A549 (cell line): ENCODE data around the gene DNASE1L2. TPM values are rescaled to one million over a fixed set of nuclear protein-coding genes. Genes with fewer than 3 reads are reported as not detected.

Experiments used
- ATAC-seq, 2 experiments: fragments of 200-7000 bp in 1 of 2; fragments of >200 bp in 1 of 2; cut with Nextera tagmentation in 1 of 2; cut with Tn5 transposase in 1 of 2; 3 replicates each; pipeline versions ENCODE4 v1.8.0 to v1.9.1; 2018 to 2020; ENCODE audit warnings: mild to moderate bottlenecking in 1 of 2, moderate library complexity in 1 of 2
- CTCF ChIA-PET: fragments of 300-600 bp; sonication (Branson Sonifier 250); formaldehyde crosslinking; extraction: SDS; loops from one replicate; lab custom pipeline; 2021; ENCODE audit warnings: antibody characterized with exemption, inconsistent platforms; lab: Yijun Ruan, JAX
- POLR2A ChIA-PET: fragments of 350-600 bp; formaldehyde crosslinking; extraction: SDS; loops from one replicate; lab custom pipeline; 2021; ENCODE audit warnings: antibody characterized with exemption, inconsistent platforms; lab: Yijun Ruan, JAX
- DNase-seq, 2 experiments: peaks; one replicate each; pipeline versions ENCODE4 v3.0.0 to v3.0.0-alpha.2; 2011 to 2016; ENCODE audit warnings: low read depth in 1 of 2, low spot score in 1 of 2
- FAIRE-seq: peaks from 2 replicates; lab custom pipeline; 2011; peaks lifted over from hg19 to GRCh38; lab: Jason Lieb, UNC
- H3K27ac ChIP-seq, 2 experiments: fragments of >200 bp; sonication (Bioruptor Twin); formaldehyde crosslinking; 3 replicates each; pipeline ENCODE4 v1.5.1; 2016 to 2017
- H3K4me1 ChIP-seq: fragments of >200 bp; sonication (Bioruptor Twin); formaldehyde crosslinking; 3 replicates; pipeline ENCODE4 v1.6.1; 2016
- H3K4me2 ChIP-seq: fragments of >200 bp; sonication (Bioruptor Twin); formaldehyde crosslinking; 3 replicates; pipeline ENCODE4 v1.6.1; 2016
- H3K4me3 ChIP-seq: fragments of >200 bp; sonication (Bioruptor Twin); formaldehyde crosslinking; 3 replicates; pipeline ENCODE4 v1.5.1; 2016
- H3K9me3 ChIP-seq: fragments of >200 bp; sonication (Bioruptor Twin); formaldehyde crosslinking; 3 replicates; pipeline ENCODE4 v1.6.1; 2016
- BHLHE40 ChIP-seq: IDR thresholded peaks from 2 replicates; pipeline ENCODE4 v1.6.1; 2012; ENCODE audit warnings: low read depth, low read length, inconsistent platforms
- EHMT2 ChIP-seq: fragments of 200-600 bp; sonication (generic); IDR thresholded peaks from 2 replicates; pipeline ENCODE4 v1.6.1; 2016; ENCODE audit warnings: antibody characterized with exemption, low read depth, mild to moderate bottlenecking, moderate library complexity
- FOSB ChIP-seq: fragments of 250-450 bp; sonication (Bioruptor Pico); IDR thresholded peaks from 2 replicates; pipeline ENCODE4 v1.5.0; 2020; ENCODE audit warnings: mild to moderate bottlenecking, moderate library complexity
- HEYL ChIP-seq: fragments of 250-450 bp; sonication (Bioruptor Pico); IDR thresholded peaks from 2 replicates; pipeline ENCODE4 v1.8.0; 2021; ENCODE audit warnings: mild to moderate bottlenecking, moderate library complexity
- KDM5A ChIP-seq: fragments of 200-600 bp; sonication (generic); IDR thresholded peaks from 2 replicates; pipeline ENCODE4 v1.6.1; 2016; ENCODE audit warnings: antibody characterized with exemption, mild to moderate bottlenecking
- NR3C1 ChIP-seq: fragments of >200 bp; sonication (Bioruptor Twin); formaldehyde crosslinking; IDR thresholded peaks from 3 replicates; pipeline ENCODE4 v1.6.1; 2017
- POLR2AphosphoS2 ChIP-seq: conservative IDR thresholded peaks from 2 replicates; pipeline ENCODE4 v1.6.1; 2012; ENCODE audit warnings: low read length, improper control_type of control experiment, inconsistent platforms
- RAD21 ChIP-seq, 2 experiments: fragments of >200 bp in 1 of 2; sonication (Bioruptor Twin) in 1 of 2; formaldehyde crosslinking in 1 of 2; IDR thresholded peaks in 1 of 2; conservative IDR thresholded peaks in 1 of 2; 2 replicates in 1 of 2; 3 replicates in 1 of 2; pipeline ENCODE4 v1.6.1; 2012 to 2018; ENCODE audit warnings: inconsistent platforms in 1 of 2
- RARB ChIP-seq: fragments of 250-450 bp; sonication (Bioruptor Pico); IDR thresholded peaks from 2 replicates; pipeline ENCODE4 v1.8.0; 2021; ENCODE audit warnings: mild to moderate bottlenecking, moderate library complexity
- TP53 ChIP-seq: fragments of 250-450 bp; sonication (Bioruptor Pico); IDR thresholded peaks from 2 replicates; pipeline ENCODE4 v1.5.0; 2021; ENCODE audit warnings: mild to moderate bottlenecking, moderate library complexity
- ZSCAN20 ChIP-seq: fragments of 250-450 bp; sonication (Bioruptor Pico); IDR thresholded peaks from 2 replicates; pipeline ENCODE4 v1.8.0; 2022; ENCODE audit warnings: mild to moderate bottlenecking, moderate library complexity
- WGBS: methylation state at CpG from one replicate; pipeline ENCODE4 v1.1.6; 2017; ENCODE audit errors: missing lambda C conversion rate; 5-methylcytosine and 5-hydroxymethylcytosine counted together
- polyA plus RNA-seq, 4 experiments: library from polyadenylated mRNA; depleted of rRNA in 3 of 4; stranded (reverse); fragments of >200 nt; fragmentation: RNase III in 1 of 4; extraction: RNeasy Plus Mini Kit Qiagen cat#74134 plus additional on column Dnase treatment in 1 of 4; gene quantifications; 2 replicates in 3 of 4; 3 replicates in 1 of 4; pipeline ENCODE4 v1.2.3, GENCODE V29; 2011 to 2017
- TF ChIP-seq, protein P1 (sequence below): fragments of 200-600 bp; sonication (generic); IDR thresholded peaks from 2 replicates; pipeline ENCODE4 v1.6.1; 2016; ENCODE audit warnings: antibody characterized with exemption, mild to moderate bottlenecking, moderate library complexity
- TF ChIP-seq, protein P2 (sequence below): fragments of 250-450 bp; sonication (Bioruptor Pico); IDR thresholded peaks from 2 replicates; pipeline ENCODE4 v1.5.0; 2021; ENCODE audit warnings: mild to moderate bottlenecking, moderate library complexity, borderline replicate concordance
- TF ChIP-seq, protein P3 (sequence below): fragments of >200 bp; sonication (Bioruptor Twin); formaldehyde crosslinking; IDR thresholded peaks from 2 replicates; pipeline ENCODE4 v1.6.1; 2016
- TF ChIP-seq, protein P4 (sequence below): fragments of >200 bp; sonication (Bioruptor Twin); formaldehyde crosslinking; IDR thresholded peaks from 3 replicates; pipeline ENCODE4 v1.5.1; 2016
- TF ChIP-seq, protein P5 (sequence below): IDR thresholded peaks from 2 replicates; pipeline ENCODE4 v1.6.1; 2012

The DNASE1L2 gene
- polyA plus RNA-seq, 2 of the 4 experiments (the other 2 are of a cell fraction) = 0.36 to 1.2 TPM

DNA sequence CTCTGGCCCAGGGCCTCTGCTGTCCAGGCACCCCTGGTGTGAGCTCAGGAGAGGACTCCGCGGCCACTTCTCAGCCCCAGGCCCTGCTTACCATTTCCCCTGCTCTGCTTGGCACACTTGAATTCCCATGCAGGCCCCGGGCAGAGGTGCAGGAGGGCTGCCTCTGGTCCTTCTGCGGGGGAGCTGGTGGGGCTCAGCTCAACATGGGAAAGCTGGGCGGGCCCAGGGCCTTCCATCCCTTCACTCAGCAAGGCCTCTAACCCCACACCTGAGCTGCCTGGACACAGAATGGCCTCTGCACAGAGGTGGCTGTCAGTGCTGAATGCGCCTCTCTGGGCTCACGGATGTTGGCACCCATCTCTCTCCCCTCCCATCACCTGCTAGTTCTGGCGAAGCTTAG lies 44.2 kb downstream of the DNASE1L2 start:
- Histone ChIP-seq H3K27ac (no peak overlapping the region), H3K9me3 (no peaks in the 10 kb centered on the region), H3K4me1 (no peaks in the 10 kb centered on the region), H3K4me3 (no peak overlapping the region), H3K4me2 (no peak overlapping the region)
- FAIRE-seq (no peak), DNase-seq (no peak), ATAC-seq (no peak)
- TF ChIP-seq KDM5A = no peak
- no peak for TF ChIP-seq BHLHE40
- no peak for TF ChIP-seq NR3C1
- ChIA-PET POLR2A (no interaction called here), CTCF (interaction anchor here (0.7 to 1.9 kb wide), 3 partner anchors 60 to 221 kb away, joined by 3 to 4 read pairs (median 3); partner anchors contain the start of gene ABCA3)
- WGBS = 88% methylated on average over 7 of the region's 8 CpGs

DNA sequence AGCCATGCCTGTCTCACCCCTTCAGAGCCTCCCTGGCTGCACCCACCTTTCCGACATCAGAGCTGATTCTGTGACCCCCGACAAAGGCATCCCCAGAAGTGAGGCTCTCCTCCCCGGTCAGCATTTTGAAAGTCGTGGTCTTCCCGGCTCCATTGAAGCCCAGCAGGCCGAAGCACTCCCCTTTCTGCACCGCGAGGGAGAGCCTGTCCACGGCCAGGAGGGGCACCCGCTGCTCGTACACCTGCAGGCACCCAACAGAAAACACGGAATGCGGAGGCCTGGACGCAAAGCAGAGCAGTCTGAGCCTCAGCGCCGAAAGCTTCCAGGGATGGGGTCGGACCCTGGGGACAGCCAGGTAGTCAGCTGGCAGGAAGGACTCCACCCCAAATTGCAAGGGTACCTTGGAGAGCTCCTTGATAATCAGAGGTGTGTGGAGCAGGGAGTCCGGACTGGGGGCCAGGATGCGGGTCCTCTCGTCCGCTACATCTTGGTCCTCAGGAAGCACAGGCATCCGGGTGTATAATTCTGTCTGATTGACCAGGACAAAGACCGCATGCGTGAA lies 44.8 kb downstream of the DNASE1L2 start:
- Histone ChIP-seq H3K4me3 (no peak overlapping the region), H3K4me2 (no peak overlapping the region)
- TF ChIP-seq EHMT2 (no peak), FOSB (no peak), RARB (CRISPR knock-in tag) (no peak)
- TF ChIP-seq, protein P1, sequence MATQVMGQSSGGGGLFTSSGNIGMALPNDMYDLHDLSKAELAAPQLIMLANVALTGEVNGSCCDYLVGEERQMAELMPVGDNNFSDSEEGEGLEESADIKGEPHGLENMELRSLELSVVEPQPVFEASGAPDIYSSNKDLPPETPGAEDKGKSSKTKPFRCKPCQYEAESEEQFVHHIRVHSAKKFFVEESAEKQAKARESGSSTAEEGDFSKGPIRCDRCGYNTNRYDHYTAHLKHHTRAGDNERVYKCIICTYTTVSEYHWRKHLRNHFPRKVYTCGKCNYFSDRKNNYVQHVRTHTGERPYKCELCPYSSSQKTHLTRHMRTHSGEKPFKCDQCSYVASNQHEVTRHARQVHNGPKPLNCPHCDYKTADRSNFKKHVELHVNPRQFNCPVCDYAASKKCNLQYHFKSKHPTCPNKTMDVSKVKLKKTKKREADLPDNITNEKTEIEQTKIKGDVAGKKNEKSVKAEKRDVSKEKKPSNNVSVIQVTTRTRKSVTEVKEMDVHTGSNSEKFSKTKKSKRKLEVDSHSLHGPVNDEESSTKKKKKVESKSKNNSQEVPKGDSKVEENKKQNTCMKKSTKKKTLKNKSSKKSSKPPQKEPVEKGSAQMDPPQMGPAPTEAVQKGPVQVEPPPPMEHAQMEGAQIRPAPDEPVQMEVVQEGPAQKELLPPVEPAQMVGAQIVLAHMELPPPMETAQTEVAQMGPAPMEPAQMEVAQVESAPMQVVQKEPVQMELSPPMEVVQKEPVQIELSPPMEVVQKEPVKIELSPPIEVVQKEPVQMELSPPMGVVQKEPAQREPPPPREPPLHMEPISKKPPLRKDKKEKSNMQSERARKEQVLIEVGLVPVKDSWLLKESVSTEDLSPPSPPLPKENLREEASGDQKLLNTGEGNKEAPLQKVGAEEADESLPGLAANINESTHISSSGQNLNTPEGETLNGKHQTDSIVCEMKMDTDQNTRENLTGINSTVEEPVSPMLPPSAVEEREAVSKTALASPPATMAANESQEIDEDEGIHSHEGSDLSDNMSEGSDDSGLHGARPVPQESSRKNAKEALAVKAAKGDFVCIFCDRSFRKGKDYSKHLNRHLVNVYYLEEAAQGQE = peak; percentile 54; the same call in 1 of the 2 replicates
- TF ChIP-seq, protein P2, sequence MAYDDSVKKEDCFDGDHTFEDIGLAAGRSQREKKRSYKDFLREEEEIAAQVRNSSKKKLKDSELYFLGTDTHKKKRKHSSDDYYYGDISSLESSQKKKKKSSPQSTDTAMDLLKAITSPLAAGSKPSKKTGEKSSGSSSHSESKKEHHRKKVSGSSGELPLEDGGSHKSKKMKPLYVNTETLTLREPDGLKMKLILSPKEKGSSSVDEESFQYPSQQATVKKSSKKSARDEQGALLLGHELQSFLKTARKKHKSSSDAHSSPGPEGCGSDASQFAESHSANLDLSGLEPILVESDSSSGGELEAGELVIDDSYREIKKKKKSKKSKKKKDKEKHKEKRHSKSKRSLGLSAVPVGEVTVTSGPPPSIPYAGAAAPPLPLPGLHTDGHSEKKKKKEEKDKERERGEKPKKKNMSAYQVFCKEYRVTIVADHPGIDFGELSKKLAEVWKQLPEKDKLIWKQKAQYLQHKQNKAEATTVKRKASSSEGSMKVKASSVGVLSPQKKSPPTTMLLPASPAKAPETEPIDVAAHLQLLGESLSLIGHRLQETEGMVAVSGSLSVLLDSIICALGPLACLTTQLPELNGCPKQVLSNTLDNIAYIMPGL = no peak
- TF ChIP-seq, protein P3, sequence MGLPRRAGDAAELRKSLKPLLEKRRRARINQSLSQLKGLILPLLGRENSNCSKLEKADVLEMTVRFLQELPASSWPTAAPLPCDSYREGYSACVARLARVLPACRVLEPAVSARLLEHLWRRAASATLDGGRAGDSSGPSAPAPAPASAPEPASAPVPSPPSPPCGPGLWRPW = no peak
- TF ChIP-seq, protein P4, sequence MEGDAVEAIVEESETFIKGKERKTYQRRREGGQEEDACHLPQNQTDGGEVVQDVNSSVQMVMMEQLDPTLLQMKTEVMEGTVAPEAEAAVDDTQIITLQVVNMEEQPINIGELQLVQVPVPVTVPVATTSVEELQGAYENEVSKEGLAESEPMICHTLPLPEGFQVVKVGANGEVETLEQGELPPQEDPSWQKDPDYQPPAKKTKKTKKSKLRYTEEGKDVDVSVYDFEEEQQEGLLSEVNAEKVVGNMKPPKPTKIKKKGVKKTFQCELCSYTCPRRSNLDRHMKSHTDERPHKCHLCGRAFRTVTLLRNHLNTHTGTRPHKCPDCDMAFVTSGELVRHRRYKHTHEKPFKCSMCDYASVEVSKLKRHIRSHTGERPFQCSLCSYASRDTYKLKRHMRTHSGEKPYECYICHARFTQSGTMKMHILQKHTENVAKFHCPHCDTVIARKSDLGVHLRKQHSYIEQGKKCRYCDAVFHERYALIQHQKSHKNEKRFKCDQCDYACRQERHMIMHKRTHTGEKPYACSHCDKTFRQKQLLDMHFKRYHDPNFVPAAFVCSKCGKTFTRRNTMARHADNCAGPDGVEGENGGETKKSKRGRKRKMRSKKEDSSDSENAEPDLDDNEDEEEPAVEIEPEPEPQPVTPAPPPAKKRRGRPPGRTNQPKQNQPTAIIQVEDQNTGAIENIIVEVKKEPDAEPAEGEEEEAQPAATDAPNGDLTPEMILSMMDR = no peak
- TF ChIP-seq, all 56 proteins: peak for 1
- no peaks in the 10 kb centered on the region for H3K4me1 ChIP-seq
- ChIA-PET CTCF (interaction anchor here (0.7 to 1.9 kb wide), 3 partner anchors 10 to 145 kb away, joined by 3 to 4 read pairs (median 4); partner anchors contain the start of gene ABCA3), POLR2A (no interaction called here)
- WGBS = 90% methylated on average over 22 of the region's 24 CpGs
- FAIRE-seq (no peak), ATAC-seq (no peak), DNase-seq (no peak)
- no peak overlapping the region for H3K27ac ChIP-seq
- no peaks in the 10 kb centered on the region for H3K9me3 ChIP-seq

DNA sequence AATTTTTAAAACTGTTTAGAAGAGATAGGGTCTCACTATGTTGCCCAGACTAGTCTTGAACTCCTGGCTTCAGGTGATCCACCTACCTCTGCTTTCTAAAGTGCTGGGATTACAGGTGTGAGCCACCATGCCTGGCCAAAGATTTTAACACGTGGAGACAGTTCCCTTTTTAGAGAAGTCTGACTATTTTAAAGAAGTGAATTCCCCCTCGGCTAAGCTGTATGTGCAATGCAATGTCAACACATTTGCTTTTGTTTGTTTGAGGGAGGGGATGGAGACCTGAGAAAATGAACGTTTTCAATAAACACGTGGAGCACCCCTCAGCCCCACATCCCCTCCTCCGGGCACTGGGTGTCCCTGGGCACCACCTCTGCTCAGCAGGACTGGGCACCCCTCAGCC lies 46.0 kb downstream of the DNASE1L2 start:
- Histone ChIP-seq H3K9me3 (no peaks in the 10 kb centered on the region), H3K27ac (no peak overlapping the region), H3K4me2 (no peak overlapping the region), H3K4me1 (no peaks in the 10 kb centered on the region), H3K4me3 (no peak overlapping the region)
- WGBS = 54% methylated on average over 4 of the region's 5 CpGs
- CTCF ChIA-PET = interaction anchor here (1.1 to 1.2 kb wide), 2 partner anchors 9 to 192 kb away, joined by 4 read pairs; partner anchors contain the start of gene TBC1D24
- ATAC-seq (no peak), DNase-seq (no peak), FAIRE-seq (no peak)
- POLR2A ChIA-PET = no interaction called here
- TF ChIP-seq POLR2AphosphoS2 (no peak), TP53 (CRISPR knock-in tag) (no peak), ZSCAN20 (no peak), RAD21 (conservative IDR thresholded peaks at IDR 0.05 in 1 of 2, IDR thresholded peaks at IDR 0.05 in 1 of 2) (no peak), HEYL (no peak)
- TF ChIP-seq, protein P5, sequence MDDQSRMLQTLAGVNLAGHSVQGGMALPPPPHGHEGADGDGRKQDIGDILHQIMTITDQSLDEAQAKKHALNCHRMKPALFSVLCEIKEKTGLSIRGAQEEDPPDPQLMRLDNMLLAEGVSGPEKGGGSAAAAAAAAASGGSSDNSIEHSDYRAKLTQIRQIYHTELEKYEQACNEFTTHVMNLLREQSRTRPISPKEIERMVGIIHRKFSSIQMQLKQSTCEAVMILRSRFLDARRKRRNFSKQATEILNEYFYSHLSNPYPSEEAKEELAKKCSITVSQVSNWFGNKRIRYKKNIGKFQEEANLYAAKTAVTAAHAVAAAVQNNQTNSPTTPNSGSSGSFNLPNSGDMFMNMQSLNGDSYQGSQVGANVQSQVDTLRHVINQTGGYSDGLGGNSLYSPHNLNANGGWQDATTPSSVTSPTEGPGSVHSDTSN = no peak
- TF ChIP-seq, protein P1 = no peak
- TF ChIP-seq, protein P4 = no peak
